K562 (cell line): ENCODE measurements around the gene ZDHHC16. TPM values are rescaled to one million over a fixed set of nuclear protein-coding genes. Genes with fewer than 3 reads are reported as not detected.
A peak's percentile ranks its signal among the peaks of the same experiment; 100 is the strongest.

Source experiments
- ATF4 ChIP-seq: fragments of 450-650 bp; formaldehyde crosslinking; IDR thresholded peaks from 2 replicates; pipeline ENCODE4 v1.4.0; 2022; ENCODE audit warnings: mild to moderate bottlenecking, moderate library complexity
- BHLHE40 ChIP-seq: IDR thresholded peaks from 2 replicates; pipeline ENCODE4 v1.6.1; 2011; ENCODE audit warnings: low read length, improper control_type of control experiment
- CBFB ChIP-seq: sonication (generic); formaldehyde crosslinking; IDR thresholded peaks from 2 replicates; pipeline ENCODE4 v1.4.0; 2020; ENCODE audit warnings: mild to moderate bottlenecking, missing genetic modification reagents
- CREB1 ChIP-seq, 2 experiments: sonication (generic) in 1 of 2; formaldehyde crosslinking in 1 of 2; IDR thresholded peaks; 2 replicates each; pipeline versions ENCODE4 v1.6.1 to v1.8.0; 2012 to 2022; ENCODE audit warnings: inconsistent platforms in 1 of 2, mild to moderate bottlenecking in 1 of 2, missing genetic modification reagents in 1 of 2, moderate library complexity in 1 of 2
- CREB3L1 ChIP-seq: fragments of 450-650 bp; IDR thresholded peaks from 2 replicates; pipeline ENCODE4 v1.6.1; 2014; ENCODE audit warnings: low read depth, mild to moderate bottlenecking, moderate library complexity, borderline replicate concordance
- ETS1 ChIP-seq: conservative IDR thresholded peaks from 2 replicates; pipeline ENCODE4 v1.6.1; 2011; ENCODE audit warnings: low read depth, mild to moderate bottlenecking, low read length; ENCODE audit not compliant: control insufficient read depth
- GABPB1 ChIP-seq: sonication (generic); formaldehyde crosslinking; IDR thresholded peaks from 2 replicates; pipeline ENCODE4 v1.8.0; 2022; ENCODE audit warnings: mild to moderate bottlenecking, missing genetic modification reagents
- HNRNPL ChIP-seq: fragments of 200-400 bp; formaldehyde crosslinking; IDR thresholded peaks from 2 replicates; pipeline ENCODE4 v1.6.1; 2017; ENCODE audit warnings: low read depth, mild to moderate bottlenecking, low read length
- MAX ChIP-seq: sonication (generic); formaldehyde crosslinking; IDR thresholded peaks from 2 replicates; pipeline ENCODE4 v1.9.0; 2022; ENCODE audit warnings: mild to moderate bottlenecking, missing genetic modification reagents
- MITF ChIP-seq: IDR thresholded peaks from 2 replicates; pipeline ENCODE4 v1.6.1; 2014; ENCODE audit warnings: antibody characterized with exemption
- NKRF ChIP-seq: fragments of 450-650 bp; IDR thresholded peaks from 2 replicates; pipeline ENCODE4 v1.6.1; 2016; ENCODE audit warnings: borderline replicate concordance
- PCBP1 ChIP-seq: fragments of 200-400 bp; formaldehyde crosslinking; IDR thresholded peaks from 2 replicates; pipeline ENCODE4 v1.6.1; 2018; ENCODE audit warnings: mild to moderate bottlenecking, low read depth, low read length; ENCODE audit not compliant: poor library complexity, severe bottlenecking
- SP1 ChIP-seq: sonication (generic); formaldehyde crosslinking; IDR thresholded peaks from 2 replicates; pipeline ENCODE4 v1.8.1; 2022; ENCODE audit warnings: mild to moderate bottlenecking, missing genetic modification reagents
- SUPT5H ChIP-seq: fragments of 450-650 bp; IDR thresholded peaks from 2 replicates; pipeline ENCODE4 v1.6.1; 2016
- ZBTB17 ChIP-seq: fragments of 450-650 bp; formaldehyde crosslinking; IDR thresholded peaks from 2 replicates; pipeline ENCODE4 v1.4.0; 2020; ENCODE audit warnings: mild to moderate bottlenecking
- ZBTB7A ChIP-seq: IDR thresholded peaks from 2 replicates; pipeline ENCODE4 v1.6.1; 2011; ENCODE audit warnings: low read depth, mild to moderate bottlenecking, low read length, moderate library complexity, borderline replicate concordance; ENCODE audit not compliant: control insufficient read depth
- ZC3H11A ChIP-seq: IDR thresholded peaks from 2 replicates; pipeline ENCODE4 v1.6.1; 2012; ENCODE audit warnings: low read depth, low read length, improper control_type of control experiment
- ZNF263 ChIP-seq: sonication (generic); formaldehyde crosslinking; IDR thresholded peaks from 2 replicates; pipeline ENCODE4 v1.8.0; 2022; ENCODE audit warnings: mild to moderate bottlenecking, missing genetic modification reagents, borderline replicate concordance
- ZNF436 ChIP-seq: fragments of 250-450, 450-650 bp; sonication (Bioruptor Pico); formaldehyde crosslinking; IDR thresholded peaks from 2 replicates; pipeline ENCODE4 v1.7.0; 2020; ENCODE audit warnings: mild to moderate bottlenecking
- polyA plus RNA-seq, 8 experiments: library from polyadenylated mRNA; depleted of rRNA in 4 of 8; stranded (reverse) in 5 of 8; unstranded in 3 of 8; fragments of >200 nt; fragmentation: Nextera tagmentation in 2 of 8; fragmentation: Illumina TruSeq in 1 of 8; extraction: Ambion mirVana in 2 of 8; extraction: Trizol in 1 of 8; gene quantifications; 2 replicates each; pipeline versions ENCODE4 v1.2.1 to v1.2.3, GENCODE V29; 2011 to 2014; ENCODE audit warnings: inconsistent platforms in 1 of 8, missing spikeins in 1 of 8
- total RNA-seq, 7 experiments: library from RNA; depleted of rRNA in 6 of 7; stranded (reverse); fragments of >200 nt in 6 of 7; fragmentation: Illumina TruSeq in 2 of 7; extraction: Trizol in 2 of 7; gene quantifications; 2 replicates each; pipeline versions ENCODE4 v1.2.1 to v1.2.3, GENCODE V29; 2011 to 2021; ENCODE audit warnings: low replicate concordance in 1 of 7

Gene ZDHHC16
- total and polyA plus RNA-seq, 9 of the 15 experiments (the other 6 are each of a cell fraction or from before 2014, with no cell fraction given): 12.5 to 33.8 (median 21.3) TPM

- TF ChIP-seq NKRF (peak; percentile 7; the same call in 1 of the 2 replicates), ZBTB7A (no peak), HNRNPL (peak; percentile 72; the same call in 1 of the 2 replicates), ZNF436 (CRISPR knock-in tag) (0 out of 2 replicates have a peak, but pooled peaks have one; percentile 37), BHLHE40 (peak; percentile 90), CREB1 (IDR thresholded peaks at IDR 0.05) (no peak), CREB1 (CRISPR knock-in tag; IDR thresholded peaks at IDR 0.05) (peak; percentile 62; the same call in 1 of the 2 replicates), MITF (0 out of 2 replicates have a peak, but pooled peaks have one; percentile 43), ZBTB17 (CRISPR knock-in tag) (peak; percentile 61; the same call in 1 of the 2 replicates), ZC3H11A (no peak), MAX (CRISPR knock-in tag) (peak; percentile 70), SP1 (CRISPR knock-in tag) (peak; percentile 83), ETS1 (no peak; the same call in 1 of the 2 replicates), CBFB (no peak), GABPB1 (0 out of 2 replicates have a peak, but pooled peaks have one; percentile 45), ZNF263 (CRISPR knock-in tag) (peak; percentile 50; the same call in 1 of the 2 replicates), ATF4 (CRISPR knock-in tag) (0 out of 2 replicates have a peak, but pooled peaks have one; percentile 18), SUPT5H (peak; percentile 89), CREB3L1 (peak; percentile 28; the same call in 1 of the 2 replicates), PCBP1 (peak; percentile 73)
Observed at GRCh38 chr10:97498076-97498840, 52.3 kb downstream of the ZDHHC16 start, which contains the start of gene MMS19 (continued).
